SK-N-SH (cell line): ENCODE data around the gene POGLUT3.

ENCODE experiments used
- CTCF ChIP-seq: fragments of 200-600 bp; sonication (generic); IDR thresholded peaks from 2 replicates; pipeline ENCODE4 v1.6.1; 2017; ENCODE audit warnings: antibody characterized with exemption, mild to moderate bottlenecking, moderate library complexity
- MAX ChIP-seq: IDR thresholded peaks from 2 replicates; pipeline ENCODE4 v1.4.0; 2012; ENCODE audit warnings: low read depth
- RAD21 ChIP-seq: IDR thresholded peaks from 2 replicates; pipeline ENCODE4 v1.6.1; 2012; ENCODE audit warnings: mild to moderate bottlenecking, low read length
- TEAD4 ChIP-seq: IDR thresholded peaks from 2 replicates; pipeline ENCODE4 v1.4.0; 2012; ENCODE audit warnings: mild to moderate bottlenecking, borderline replicate concordance; ENCODE audit not compliant: insufficient read depth
- ZBTB33 ChIP-seq: IDR thresholded peaks from 2 replicates; pipeline ENCODE4 v1.4.0; 2012; ENCODE audit warnings: low read depth, borderline replicate concordance

GRCh38 chr11:108524422-108524821 is 26.2 kb upstream of the POGLUT3 start:
- TF ChIP-seq CTCF = no peak
- no peak for TF ChIP-seq TEAD4
- TF ChIP-seq ZBTB33 = no peak
- no peak for TF ChIP-seq RAD21
- TF ChIP-seq MAX = no peak
